Activated naive CD8-positive, alpha-beta T cell treated with anti-CD3 and anti-CD28 coated beads, Interleukin-2, amount 50 U/mL, for 16 hours (primary cell): ENCODE measurements around the gene HDAC4.
A peak's percentile ranks its signal among the peaks of the same experiment; 100 is the strongest.

Source experiments
- DNase-seq: peaks from one replicate; pipeline ENCODE4 v3.0.0-alpha.2; 2020; ENCODE audit warnings: low read depth, low spot score

HDAC4 gene

GRCh38 chr2:239296020-239296932 is 104.5 kb downstream of the HDAC4 start:
- DNase-seq = no peak

- DNase-seq = no peak
These were observed 105.3 kb downstream of the HDAC4 start for GRCh38 chr2:239295377-239296019.

- DNase-seq = no peak
These were observed 106.2 kb downstream of the HDAC4 start for GRCh38 chr2:239294571-239295054.

- peak; percentile 23 for DNase-seq
These were observed 106.9 kb downstream of the HDAC4 start for GRCh38 chr2:239293775-239294430.

GRCh38 chr2:239292959-239293774 is 107.7 kb downstream of the HDAC4 start:
- DNase-seq = no peak

GRCh38 chr2:239292531-239292930 is 108.3 kb downstream of the HDAC4 start:
- no peak for DNase-seq

GRCh38 chr2:239291475-239292350 is 109.1 kb downstream of the HDAC4 start:
- DNase-seq = no peak

GRCh38 chr2:239290618-239291474 is 110.0 kb downstream of the HDAC4 start:
- no peak for DNase-seq

- DNase-seq = no peak
These were observed 111.3 kb downstream of the HDAC4 start for GRCh38 chr2:239289545-239289944.

- no peak for DNase-seq
These were observed 111.8 kb downstream of the HDAC4 start for GRCh38 chr2:239288951-239289511.

GRCh38 chr2:239288237-239288636 is 112.6 kb downstream of the HDAC4 start:
- DNase-seq = no peak

- no peak for DNase-seq
These were observed 113.4 kb downstream of the HDAC4 start for GRCh38 chr2:239287461-239287860.

GRCh38 chr2:239286901-239287300 is 113.9 kb downstream of the HDAC4 start:
- no peak for DNase-seq

GRCh38 chr2:239285932-239286230 is 114.9 kb downstream of the HDAC4 start:
- DNase-seq = no peak

GRCh38 chr2:239285071-239285931 is 115.5 kb downstream of the HDAC4 start:
- peak; percentile 21 for DNase-seq

- DNase-seq = no peak
These were observed 116.6 kb downstream of the HDAC4 start for GRCh38 chr2:239283961-239284795.

GRCh38 chr2:239283288-239283945 is 117.4 kb downstream of the HDAC4 start:
- DNase-seq = no peak
